Left ventricle myocardium superior (tissue), 1 donor: ENCODE results near the gene ARHGAP8. TPM values are rescaled to one million over a fixed set of nuclear protein-coding genes. Genes with fewer than 3 reads are reported as not detected.

ENCODE experiments used
- ATAC-seq: fragments of 200-7000 bp; cut with Tn5 transposase; one replicate; pipeline ENCODE4 v1.9.1; 2020; ENCODE audit warnings: mild to moderate bottlenecking, moderate library complexity
- DNase-seq: peaks from one replicate; pipeline ENCODE4 v3.0.0-alpha.2; 2020
- intact Hi-C: fragments of 100-400 bp; cut with micrococcal nuclease; formaldehyde crosslinking; loops from one replicate; pipeline ENCODE4 v1.11.0; 2022
- total RNA-seq: library from RNA; stranded (reverse); fragmentation: NEBNext Ultra II Directional; extraction: Animal tissue kit (Norgen Biotek cat#: 25700); gene quantifications from one replicate; pipeline ENCODE4 v1.2.1, GENCODE V29; 2021
- donor health status: DM: no; HTN: yes; CAD: no; lungs with severe emphysema.

The ARHGAP8 gene
- total RNA-seq, 1 donor from 2014 or later = not detected

GRCh38 chr22:44815099-44816070 is 63.0 kb downstream of the ARHGAP8 start:
- intact Hi-C loops = no loop called here
- DNase-seq (peak; percentile 6), ATAC-seq (no peak)

GRCh38 chr22:44816141-44816540 is 63.8 kb downstream of the ARHGAP8 start:
- DNase-seq = no peak
- ATAC-seq = no peak
- intact Hi-C loops = no loop called here

GRCh38 chr22:44818727-44819126 is 66.4 kb downstream of the ARHGAP8 start:
- DNase-seq (no peak), ATAC-seq (no peak)
- intact Hi-C loops = no loop called here

GRCh38 chr22:44819966-44820631 is 67.7 kb downstream of the ARHGAP8 start:
- intact Hi-C loops = no loop called here
- DNase-seq (peak; percentile 19), ATAC-seq (no peak)

- DNase-seq (peak; percentile 9), ATAC-seq (no peak)
- intact Hi-C loops = no loop called here
These were observed 69.5 kb downstream of the ARHGAP8 start for GRCh38 chr22:44821741-44822475.

GRCh38 chr22:44822534-44822933 is 70.2 kb downstream of the ARHGAP8 start:
- no peak for ATAC-seq
- intact Hi-C loops = no loop called here
- no peak for DNase-seq

- ATAC-seq (no peak), DNase-seq (peak; percentile 10)
- intact Hi-C loops = no loop called here
These were observed 71.0 kb downstream of the ARHGAP8 start for GRCh38 chr22:44823396-44823795.

GRCh38 chr22:44823806-44824205 is 71.4 kb downstream of the ARHGAP8 start:
- DNase-seq (peak; percentile 15), ATAC-seq (no peak)
- intact Hi-C loops = no loop called here

- ATAC-seq (no peak), DNase-seq (no peak)
- intact Hi-C loops = no loop called here
These were observed 71.9 kb downstream of the ARHGAP8 start for GRCh38 chr22:44824271-44824670.

GRCh38 chr22:44825310-44826150 is 73.2 kb downstream of the ARHGAP8 start:
- intact Hi-C loops = no loop called here
- ATAC-seq (no peak), DNase-seq (no peak)

GRCh38 chr22:44827666-44828190 is 75.4 kb downstream of the ARHGAP8 start:
- ATAC-seq (no peak), DNase-seq (no peak)
- intact Hi-C loops = no loop called here

GRCh38 chr22:44828193-44828592 is 75.8 kb downstream of the ARHGAP8 start:
- ATAC-seq (no peak), DNase-seq (no peak)
- intact Hi-C loops = no loop called here

- intact Hi-C loops = no loop called here
- DNase-seq = no peak
- no peak for ATAC-seq
These were observed 79.5 kb downstream of the ARHGAP8 start for GRCh38 chr22:44831885-44832284.

GRCh38 chr22:44834065-44834464 is 81.7 kb downstream of the ARHGAP8 start:
- intact Hi-C loops = no loop called here
- ATAC-seq (no peak), DNase-seq (no peak)

- intact Hi-C loops = no loop called here
These were observed 85.1 kb downstream of the ARHGAP8 start for GRCh38 chr22:44837481-44837880.

GRCh38 chr22:44838316-44839016 is 86.1 kb downstream of the ARHGAP8 start:
- intact Hi-C loops = no loop called here
- peak; percentile 76 for ATAC-seq
- DNase-seq = no peak

More at GRCh38 chr22:44837481-44837880, 85.1 kb downstream of the ARHGAP8 start:
- DNase-seq (no peak), ATAC-seq (no peak)

- intact Hi-C loops = no loop called here
- no peak for ATAC-seq
- DNase-seq = no peak
These were observed 86.7 kb downstream of the ARHGAP8 start for GRCh38 chr22:44839061-44839460.

- no peak for DNase-seq
- intact Hi-C loops = no loop called here
- no peak for ATAC-seq
These were observed 87.3 kb downstream of the ARHGAP8 start for GRCh38 chr22:44839721-44840120.
